ENCODE data around the gene CCNL1.
"Not testable (repeated sequence)": the region's sequence is repeated elsewhere in the genome, so short reads cannot be mapped to it uniquely, and the experiment has no call there.

Gene CCNL1

GRCh38 chr3:157103860-157104259 is 56.1 kb downstream of the CCNL1 start:
- H4K20me1 ChIP-seq (ENCODE audit: insufficient read depth) = no peaks in the 10 kb centered on the region
- peak overlapping the region; percentile 91 for H3K4me2 ChIP-seq
- H3K27me3 ChIP-seq (ENCODE audit: insufficient read depth, low read depth) = no peaks in the 10 kb centered on the region
- no peaks in the 10 kb centered on the region for H3K36me3 ChIP-seq (ENCODE audit: insufficient read depth)
- no peak for TF ChIP-seq CTCF (conservative IDR thresholded peaks at IDR 0.05; ENCODE audit: low read depth, low read length)
- H3K27ac ChIP-seq = peak overlapping the region; percentile 92
- H3K79me2 ChIP-seq (ENCODE audit: insufficient read depth, low read depth) = peaks cover 3% of the 10 kb centered on the region; the same call in 1 of the 2 replicates
- H2AFZ ChIP-seq (ENCODE audit: low read depth) = peak overlapping the region; percentile 51; the same call in 1 of the 2 replicates
- H3K9ac ChIP-seq = peak overlapping the region; percentile 56
- peak overlapping the region; percentile 38 for H3K4me3 ChIP-seq (IDR thresholded peaks at IDR 0.05; ENCODE audit: insufficient read depth, low read depth, low read length)
- peaks cover 100% of the 10 kb centered on the region for H3K4me1 ChIP-seq (ENCODE audit: low read depth, poor library complexity, severe bottlenecking)

- H3K4me3 ChIP-seq (IDR thresholded peaks at IDR 0.05; ENCODE audit: insufficient read depth, low read depth, low read length) = peak overlapping the region; percentile 38
Observed at GRCh38 chr3:157103280-157103679, 56.7 kb downstream of the CCNL1 start.

DNA sequence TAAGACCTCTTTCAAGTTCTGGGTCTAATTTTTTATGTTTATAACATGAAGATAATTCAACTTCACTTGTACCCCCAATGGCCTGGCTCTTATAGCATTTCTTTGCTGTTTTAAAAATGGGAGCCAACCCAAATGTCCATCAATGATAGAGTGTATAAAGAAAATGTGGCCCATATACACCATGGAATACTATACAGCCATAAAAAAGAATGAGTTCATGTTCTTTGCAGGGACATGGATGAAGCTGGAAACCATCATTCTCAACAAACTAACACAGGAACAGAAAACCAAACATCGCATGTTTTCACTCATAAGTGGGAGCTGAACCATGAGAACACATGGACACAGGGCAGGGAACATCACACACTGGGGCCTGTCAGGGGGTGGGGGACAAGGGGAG is 57.4 kb downstream of the CCNL1 start:
- not testable (repeated sequence) for H3K4me3 ChIP-seq (IDR thresholded peaks at IDR 0.05; ENCODE audit: insufficient read depth, low read depth, low read length); H3K79me2 ChIP-seq (ENCODE audit: insufficient read depth, low read depth); H2AFZ ChIP-seq (ENCODE audit: low read depth); H4K20me1 ChIP-seq (ENCODE audit: insufficient read depth); H3K9ac ChIP-seq; H3K36me3 ChIP-seq (ENCODE audit: insufficient read depth); H3K27me3 ChIP-seq (ENCODE audit: insufficient read depth, low read depth)
- Histone ChIP-seq H3K27ac (peak overlapping the region; percentile 92), H3K4me1 (ENCODE audit: low read depth, poor library complexity, severe bottlenecking) (peaks cover 100% of the 10 kb centered on the region), H3K4me2 (peak overlapping the region; percentile 85)

More at GRCh38 chr3:157103280-157103679, 56.7 kb downstream of the CCNL1 start:
- TF ChIP-seq CTCF (conservative IDR thresholded peaks at IDR 0.05; ENCODE audit: low read depth, low read length) = no peak
- Histone ChIP-seq H3K79me2 (ENCODE audit: insufficient read depth, low read depth) (peaks cover 3% of the 10 kb centered on the region; the same call in 1 of the 2 replicates), H3K27ac (peak overlapping the region; percentile 92), H2AFZ (ENCODE audit: low read depth) (no peak overlapping the region), H3K9ac (peak overlapping the region; percentile 56), H4K20me1 (ENCODE audit: insufficient read depth) (no peaks in the 10 kb centered on the region), H3K4me1 (ENCODE audit: low read depth, poor library complexity, severe bottlenecking) (peaks cover 100% of the 10 kb centered on the region), H3K4me2 (peak overlapping the region; percentile 91), H3K27me3 (ENCODE audit: insufficient read depth, low read depth) (no peaks in the 10 kb centered on the region), H3K36me3 (ENCODE audit: insufficient read depth) (no peaks in the 10 kb centered on the region)

GRCh38 chr3:157102098-157102497 is 57.8 kb downstream of the CCNL1 start:
- H4K20me1 ChIP-seq (ENCODE audit: insufficient read depth) = no peaks in the 10 kb centered on the region

More at GRCh38 chr3:157102098-157102497, 57.8 kb downstream of the CCNL1 start:
- peak overlapping the region; percentile 85 for H3K4me2 ChIP-seq
- H3K4me3 ChIP-seq (IDR thresholded peaks at IDR 0.05; ENCODE audit: insufficient read depth, low read depth, low read length) = no peak overlapping the region
- no peak for TF ChIP-seq CTCF (conservative IDR thresholded peaks at IDR 0.05; ENCODE audit: low read depth, low read length)
- H3K36me3 ChIP-seq (ENCODE audit: insufficient read depth) = no peaks in the 10 kb centered on the region
- no peaks in the 10 kb centered on the region for H3K27me3 ChIP-seq (ENCODE audit: insufficient read depth, low read depth)
- H3K27ac ChIP-seq = peak overlapping the region; percentile 92
- peaks cover 3% of the 10 kb centered on the region; the same call in 1 of the 2 replicates for H3K79me2 ChIP-seq (ENCODE audit: insufficient read depth, low read depth)
- peaks cover 100% of the 10 kb centered on the region for H3K4me1 ChIP-seq (ENCODE audit: low read depth, poor library complexity, severe bottlenecking)
- H3K9ac ChIP-seq = no peak overlapping the region; the same call in 1 of the 2 replicates
- H2AFZ ChIP-seq (ENCODE audit: low read depth) = no peak overlapping the region

Measured in KMS-11 (cell line).